H1 (cell line): ENCODE data around the gene SIGLEC11.

Experiments used
- EGR1 ChIP-seq: IDR thresholded peaks from 2 replicates; pipeline ENCODE4 v1.6.1; 2011; ENCODE audit warnings: low read depth, low read length, borderline replicate concordance
- TF ChIP-seq, protein P1 (sequence below), 3 experiments: IDR thresholded peaks; 1 replicate in 2 of 3; 2 replicates in 1 of 3; pipeline versions ENCODE4 v1.5.1 to v1.6.1; 2011; ENCODE audit warnings: low read length in 3 of 3, mild to moderate bottlenecking in 3 of 3, inconsistent platforms in 2 of 3, low read depth in 1 of 3, moderate library complexity in 1 of 3; ENCODE audit not compliant: insufficient read depth in 1 of 3; ENCODE audit errors: control extremely low read depth in 1 of 3

- TF ChIP-seq EGR1 = no peak
- TF ChIP-seq, protein P1, sequence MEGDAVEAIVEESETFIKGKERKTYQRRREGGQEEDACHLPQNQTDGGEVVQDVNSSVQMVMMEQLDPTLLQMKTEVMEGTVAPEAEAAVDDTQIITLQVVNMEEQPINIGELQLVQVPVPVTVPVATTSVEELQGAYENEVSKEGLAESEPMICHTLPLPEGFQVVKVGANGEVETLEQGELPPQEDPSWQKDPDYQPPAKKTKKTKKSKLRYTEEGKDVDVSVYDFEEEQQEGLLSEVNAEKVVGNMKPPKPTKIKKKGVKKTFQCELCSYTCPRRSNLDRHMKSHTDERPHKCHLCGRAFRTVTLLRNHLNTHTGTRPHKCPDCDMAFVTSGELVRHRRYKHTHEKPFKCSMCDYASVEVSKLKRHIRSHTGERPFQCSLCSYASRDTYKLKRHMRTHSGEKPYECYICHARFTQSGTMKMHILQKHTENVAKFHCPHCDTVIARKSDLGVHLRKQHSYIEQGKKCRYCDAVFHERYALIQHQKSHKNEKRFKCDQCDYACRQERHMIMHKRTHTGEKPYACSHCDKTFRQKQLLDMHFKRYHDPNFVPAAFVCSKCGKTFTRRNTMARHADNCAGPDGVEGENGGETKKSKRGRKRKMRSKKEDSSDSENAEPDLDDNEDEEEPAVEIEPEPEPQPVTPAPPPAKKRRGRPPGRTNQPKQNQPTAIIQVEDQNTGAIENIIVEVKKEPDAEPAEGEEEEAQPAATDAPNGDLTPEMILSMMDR (IDR thresholded peaks at IDR 0.05; ENCODE audit: control extremely low read depth in 1 of 3, insufficient read depth in 1 of 3, low read depth in 1 of 3, low read length in 3 of 3) = no peak
Observed at GRCh38 chr19:49927526-49928264, 33.3 kb downstream of the SIGLEC11 start.
